Nephron (organoid): Measurements from ENCODE around the gene CFAP20DC.

Experiments
- H3K27ac Mint-ChIP-seq, 3 experiments: 2 replicates each; pipeline ENCODE4 v1.8.0; 2020; ENCODE audit warnings: mixed read lengths in 3 of 3, mild to moderate bottlenecking in 2 of 3, moderate library complexity in 1 of 3
- H3K27me3 Mint-ChIP-seq: 2 replicates; pipeline ENCODE4 v1.8.0; 2021; ENCODE audit warnings: low read depth, mild to moderate bottlenecking, moderate library complexity, mixed read lengths
- H3K36me3 Mint-ChIP-seq: 2 replicates; pipeline ENCODE4 v1.8.0; 2020; ENCODE audit warnings: low read depth, mixed read lengths
- H3K4me1 Mint-ChIP-seq: 2 replicates; pipeline ENCODE4 v1.8.0; 2020; ENCODE audit warnings: mixed read lengths
- H3K4me3 Mint-ChIP-seq, 3 experiments: 2 replicates each; pipeline ENCODE4 v1.8.0; 2020; ENCODE audit warnings: mild to moderate bottlenecking in 3 of 3, mixed read lengths in 3 of 3, moderate library complexity in 2 of 3
- H3K9me3 Mint-ChIP-seq: 2 replicates; pipeline ENCODE4 v1.8.0; 2020; ENCODE audit warnings: mixed read lengths
- TF ChIP-seq, protein P1 (sequence below), 3 experiments: fragments of 200-600 bp; sonication (generic); IDR thresholded peaks; one replicate each; pipeline ENCODE4 v1.5.0; 2021; ENCODE audit warnings: antibody characterized with exemption in 3 of 3; ENCODE audit not compliant: unreplicated experiment in 3 of 3

The CFAP20DC gene

DNA sequence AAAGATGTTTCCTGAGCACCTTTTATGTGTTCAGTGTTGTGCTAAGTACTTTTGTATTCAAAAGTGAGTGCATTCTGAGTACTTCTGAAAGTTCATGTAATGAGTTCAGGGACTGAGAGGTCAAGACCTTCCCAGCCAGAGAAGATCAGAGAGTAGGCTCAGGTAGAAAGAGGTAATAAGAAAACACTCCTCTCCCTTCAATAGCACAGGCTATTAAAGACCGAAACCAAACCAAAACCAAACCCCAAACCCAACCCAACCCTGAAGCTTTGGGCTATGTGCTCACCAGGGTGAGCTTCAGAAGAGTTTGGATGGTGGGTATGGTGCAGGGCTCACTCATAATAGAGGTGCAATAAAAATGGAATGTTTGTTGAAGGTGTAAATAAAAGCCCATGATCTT, 306.5 kb downstream of the CFAP20DC start:
- TF ChIP-seq, protein P1, sequence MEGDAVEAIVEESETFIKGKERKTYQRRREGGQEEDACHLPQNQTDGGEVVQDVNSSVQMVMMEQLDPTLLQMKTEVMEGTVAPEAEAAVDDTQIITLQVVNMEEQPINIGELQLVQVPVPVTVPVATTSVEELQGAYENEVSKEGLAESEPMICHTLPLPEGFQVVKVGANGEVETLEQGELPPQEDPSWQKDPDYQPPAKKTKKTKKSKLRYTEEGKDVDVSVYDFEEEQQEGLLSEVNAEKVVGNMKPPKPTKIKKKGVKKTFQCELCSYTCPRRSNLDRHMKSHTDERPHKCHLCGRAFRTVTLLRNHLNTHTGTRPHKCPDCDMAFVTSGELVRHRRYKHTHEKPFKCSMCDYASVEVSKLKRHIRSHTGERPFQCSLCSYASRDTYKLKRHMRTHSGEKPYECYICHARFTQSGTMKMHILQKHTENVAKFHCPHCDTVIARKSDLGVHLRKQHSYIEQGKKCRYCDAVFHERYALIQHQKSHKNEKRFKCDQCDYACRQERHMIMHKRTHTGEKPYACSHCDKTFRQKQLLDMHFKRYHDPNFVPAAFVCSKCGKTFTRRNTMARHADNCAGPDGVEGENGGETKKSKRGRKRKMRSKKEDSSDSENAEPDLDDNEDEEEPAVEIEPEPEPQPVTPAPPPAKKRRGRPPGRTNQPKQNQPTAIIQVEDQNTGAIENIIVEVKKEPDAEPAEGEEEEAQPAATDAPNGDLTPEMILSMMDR (IDR thresholded peaks at IDR 0.05; ENCODE audit: unreplicated experiment in 3 of 3), result no peak
- H3K36me3 Mint-ChIP-seq, result no peaks in the 10 kb centered on the region
- H3K27ac Mint-ChIP-seq, result no peak overlapping the region
- H3K4me1 Mint-ChIP-seq, result no peaks in the 10 kb centered on the region
- H3K9me3 Mint-ChIP-seq, result no peaks in the 10 kb centered on the region
- H3K27me3 Mint-ChIP-seq, result no peaks in the 10 kb centered on the region
- H3K4me3 Mint-ChIP-seq, result no peak overlapping the region

DNA sequence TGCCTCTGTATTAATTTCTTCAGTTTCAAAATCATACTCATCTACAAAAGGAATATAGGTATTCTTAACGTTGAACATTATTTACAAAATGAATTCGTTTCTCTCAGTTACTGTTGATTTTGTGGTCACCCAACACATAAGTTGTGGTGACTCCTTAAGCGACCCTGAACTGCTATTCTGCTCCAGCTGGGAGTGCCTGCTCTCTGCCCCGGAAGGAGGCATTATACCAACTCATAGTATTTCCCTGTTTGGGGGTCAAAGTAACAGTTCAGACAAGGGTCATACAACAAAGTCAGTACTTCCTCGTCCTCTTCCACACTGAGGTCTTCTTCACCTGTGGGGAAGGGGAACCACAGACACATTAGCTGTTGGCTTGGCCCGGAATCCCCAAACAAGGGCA, 307.6 kb downstream of the CFAP20DC start:
- TF ChIP-seq, protein P1 (IDR thresholded peaks at IDR 0.05; ENCODE audit: unreplicated experiment in 3 of 3), result no peak
- no peaks in the 10 kb centered on the region for H3K36me3 Mint-ChIP-seq
- H3K27me3 Mint-ChIP-seq, result no peaks in the 10 kb centered on the region
- H3K9me3 Mint-ChIP-seq, result no peaks in the 10 kb centered on the region
- H3K4me1 Mint-ChIP-seq, result no peaks in the 10 kb centered on the region
- no peak overlapping the region for H3K27ac Mint-ChIP-seq
- no peak overlapping the region for H3K4me3 Mint-ChIP-seq

DNA sequence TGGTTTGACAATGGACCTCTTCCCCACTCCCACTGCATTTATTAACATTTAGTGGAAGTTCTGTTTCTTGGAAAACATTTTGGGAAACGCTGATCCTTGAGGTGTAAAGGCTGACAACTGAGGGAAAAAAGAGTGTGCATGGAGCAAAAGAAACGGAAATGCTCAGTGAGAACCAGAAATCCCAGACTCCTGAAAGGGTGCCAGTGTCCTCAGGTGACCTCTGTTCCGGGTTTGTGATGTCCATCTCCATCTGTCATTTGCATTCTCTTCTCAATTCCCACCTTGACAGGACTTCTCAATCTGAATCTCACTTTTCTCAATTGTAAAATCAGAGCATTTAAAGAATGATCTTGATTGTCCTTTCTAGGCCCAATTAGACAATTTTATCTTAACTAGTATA, 312.2 kb downstream of the CFAP20DC start:
- Mint-ChIP-seq H3K27ac (no peak overlapping the region), H3K36me3 (no peaks in the 10 kb centered on the region), H3K4me3 (no peak overlapping the region), H3K4me1 (no peaks in the 10 kb centered on the region), H3K27me3 (no peaks in the 10 kb centered on the region), H3K9me3 (peaks cover 2% of the 10 kb centered on the region)
- TF ChIP-seq, protein P1 (IDR thresholded peaks at IDR 0.05; ENCODE audit: unreplicated experiment in 3 of 3), result no peak

DNA sequence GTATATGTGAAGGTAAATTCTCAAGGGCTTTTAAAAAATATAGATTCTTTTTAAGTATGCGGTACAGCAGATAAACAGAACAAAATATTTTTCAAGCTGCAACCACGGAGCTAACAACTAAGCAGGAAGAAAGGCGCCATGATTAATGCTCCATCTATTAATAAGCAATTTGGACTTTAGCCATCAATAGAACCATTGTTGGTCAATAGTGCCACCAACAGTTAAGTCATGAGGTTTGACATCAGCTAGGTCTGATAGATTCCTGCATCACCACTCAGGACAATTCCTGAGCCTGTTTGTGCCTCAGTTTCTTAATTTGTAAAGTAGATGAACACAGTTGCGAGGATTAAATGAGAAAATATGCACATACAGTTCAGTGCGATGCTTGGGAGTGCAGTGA, 318.2 kb downstream of the CFAP20DC start:
- peaks cover 2% of the 10 kb centered on the region for H3K9me3 Mint-ChIP-seq
- H3K36me3 Mint-ChIP-seq, result peaks cover 3% of the 10 kb centered on the region
- no peaks in the 10 kb centered on the region for H3K4me1 Mint-ChIP-seq
- TF ChIP-seq, protein P1 (IDR thresholded peaks at IDR 0.05; ENCODE audit: unreplicated experiment in 3 of 3), result no peak
- no peak overlapping the region for H3K4me3 Mint-ChIP-seq
- H3K27me3 Mint-ChIP-seq, result no peaks in the 10 kb centered on the region
- H3K27ac Mint-ChIP-seq, result no peak overlapping the region

DNA sequence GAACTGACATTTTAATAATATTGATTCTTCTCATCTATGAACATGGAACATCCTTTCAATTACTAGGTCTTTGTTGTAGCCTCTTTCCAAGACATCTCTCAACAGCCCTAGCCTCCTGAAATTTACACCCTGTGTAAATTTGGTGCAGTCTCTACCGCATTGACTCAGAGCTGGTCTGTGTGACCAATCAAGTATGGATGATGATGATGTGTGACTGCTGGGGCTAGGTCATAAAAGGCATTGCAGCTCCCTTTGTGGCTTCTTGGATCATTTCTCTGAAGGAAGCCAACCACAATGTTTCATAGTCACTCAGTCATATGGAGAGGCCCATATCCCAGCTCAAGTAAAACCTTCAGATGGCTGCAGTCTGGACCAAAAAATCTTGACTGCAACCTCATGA, 321.1 kb downstream of the CFAP20DC start:
- TF ChIP-seq, protein P1 (IDR thresholded peaks at IDR 0.05; ENCODE audit: unreplicated experiment in 3 of 3), result no peak
- Mint-ChIP-seq H3K27ac (no peak overlapping the region), H3K27me3 (no peaks in the 10 kb centered on the region), H3K36me3 (peaks cover 3% of the 10 kb centered on the region), H3K9me3 (no peaks in the 10 kb centered on the region), H3K4me3 (no peak overlapping the region), H3K4me1 (peaks cover 10% of the 10 kb centered on the region)

DNA sequence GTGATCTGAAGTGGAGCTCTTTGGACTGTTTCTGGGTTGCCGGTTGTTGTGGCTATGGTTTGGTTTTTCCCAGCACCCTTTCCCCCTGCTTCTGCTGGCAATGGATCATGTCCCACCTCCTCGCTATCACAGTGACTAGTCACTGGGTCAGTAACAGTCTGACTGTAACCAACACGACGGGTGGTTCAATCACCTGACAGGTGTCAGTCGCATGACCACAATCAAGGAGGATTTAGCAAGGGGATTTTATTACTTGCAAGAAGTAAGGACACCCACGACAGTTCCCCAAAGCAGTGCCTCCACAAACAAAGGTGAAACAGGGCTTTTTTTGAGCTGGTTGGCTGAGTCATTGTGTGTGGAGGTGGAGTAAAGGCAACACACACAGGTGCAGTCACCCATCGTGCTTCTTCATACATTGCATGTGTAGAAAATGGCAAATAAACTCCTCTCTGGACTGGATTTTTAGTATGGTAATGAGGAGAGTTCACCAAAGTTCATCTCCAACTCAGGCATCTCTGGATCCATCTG, 324.4 kb downstream of the CFAP20DC start:
- no peaks in the 10 kb centered on the region for H3K9me3 Mint-ChIP-seq
- H3K27me3 Mint-ChIP-seq, result no peaks in the 10 kb centered on the region
- H3K4me3 Mint-ChIP-seq, result no peak overlapping the region
- TF ChIP-seq, protein P1 (IDR thresholded peaks at IDR 0.05; ENCODE audit: unreplicated experiment in 3 of 3), result no peak
- H3K27ac Mint-ChIP-seq, result no peak overlapping the region
- peaks cover 43% of the 10 kb centered on the region for H3K4me1 Mint-ChIP-seq
- peaks cover 3% of the 10 kb centered on the region for H3K36me3 Mint-ChIP-seq
